ENCODE data around the gene IL17RB. TPM values are rescaled to one million over a fixed set of nuclear protein-coding genes. Genes with fewer than 3 reads are reported as not detected.

IL17RB gene
- polyA plus RNA-seq, 2 of the 4 experiments (the other 2 are of a cell fraction) = 1.9 to 2.2 TPM

GRCh38 chr3:53902067-53902466, 55.7 kb downstream of the IL17RB start:
- H3K4me1 ChIP-seq = no peaks in the 10 kb centered on the region
- no peak for DNase-seq (ENCODE audit: low read depth in 1 of 2, low spot score in 1 of 2)
- no peak for ATAC-seq

GRCh38 chr3:53902711-53903110, 56.3 kb downstream of the IL17RB start:
- no peak for TF ChIP-seq BHLHE40 (IDR thresholded peaks at IDR 0.05; ENCODE audit: low read depth, low read length)
- no peak for TF ChIP-seq FOSL2 (IDR thresholded peaks at IDR 0.05)
- TF ChIP-seq FOSL2 (CRISPR knock-in tag; IDR thresholded peaks at IDR 0.05) = no peak
- no peak for TF ChIP-seq RNF2 (IDR thresholded peaks at IDR 0.05; ENCODE audit: borderline replicate concordance, low read depth)
- no peak for TF ChIP-seq TP53 (CRISPR knock-in tag; IDR thresholded peaks at IDR 0.05)
- TF ChIP-seq PBX3 (IDR thresholded peaks at IDR 0.05) = no peak
- TF ChIP-seq BCL3 (IDR thresholded peaks at IDR 0.05) = no peak
- no peak for TF ChIP-seq TFCP2L1 (CRISPR knock-in tag; IDR thresholded peaks at IDR 0.05)
- no peak for TF ChIP-seq FOSB (CRISPR knock-in tag; IDR thresholded peaks at IDR 0.05)
- TF ChIP-seq ESRRA (IDR thresholded peaks at IDR 0.05; ENCODE audit: borderline replicate concordance, low read length) = no peak
- no peak for TF ChIP-seq CHD4 (IDR thresholded peaks at IDR 0.05; ENCODE audit: borderline replicate concordance)
- no peak for TF ChIP-seq ZFP36 (IDR thresholded peaks at IDR 0.05; ENCODE audit: borderline replicate concordance, partially characterized antibody)
- TF ChIP-seq USF2 (IDR thresholded peaks at IDR 0.05) = no peak
- TF ChIP-seq RFX5 (IDR thresholded peaks at IDR 0.05) = no peak
- TF ChIP-seq CTCF (IDR thresholded peaks at IDR 0.05) = no peak
- TF ChIP-seq CEBPB (IDR thresholded peaks at IDR 0.05) = no peak
- TF ChIP-seq MAZ (IDR thresholded peaks at IDR 0.05; ENCODE audit: borderline replicate concordance, low read depth, low read length) = no peak
- no peak for TF ChIP-seq HDAC2 (IDR thresholded peaks at IDR 0.05)
- no peak for TF ChIP-seq SREBF2 (IDR thresholded peaks at IDR 0.05)
- no peak for TF ChIP-seq RARB (CRISPR knock-in tag; IDR thresholded peaks at IDR 0.05)
- TF ChIP-seq MYC (IDR thresholded peaks at IDR 0.05; ENCODE audit: borderline replicate concordance, low read length) = no peak
- H3K9me3 ChIP-seq = no peaks in the 10 kb centered on the region
- DNase-seq (ENCODE audit: low read depth in 1 of 2, low spot score in 1 of 2) (no peak), ATAC-seq (no peak), FAIRE-seq (no peak)
- H3K4me2 ChIP-seq = no peak overlapping the region
- ChIA-PET POLR2A (no interaction called here), CTCF (no interaction called here)
- no peak overlapping the region for H3K4me3 ChIP-seq
- no peaks in the 10 kb centered on the region for H3K4me1 ChIP-seq
- WGBS (ENCODE audit: missing lambda C conversion rate) = 28% methylated on average over 5 of the region's 5 CpGs
- no peak overlapping the region for H3K27ac ChIP-seq

More at GRCh38 chr3:53902067-53902466, 55.7 kb downstream of the IL17RB start:
- POLR2A ChIA-PET = no interaction called here
- TF ChIP-seq NPAS2 (CRISPR knock-in tag; IDR thresholded peaks at IDR 0.05; ENCODE audit: borderline replicate concordance) = no peak
- no peak for TF ChIP-seq ATOH8 (CRISPR knock-in tag; IDR thresholded peaks at IDR 0.05; ENCODE audit: low read depth)
- no peak for TF ChIP-seq NFE2L2 (conservative IDR thresholded peaks at IDR 0.05; ENCODE audit: low read length)
- TF ChIP-seq BHLHE40 (IDR thresholded peaks at IDR 0.05; ENCODE audit: low read depth, low read length) = no peak
- TF ChIP-seq POLR2AphosphoS2 (conservative IDR thresholded peaks at IDR 0.05; ENCODE audit: low read length) = no peak
- TF ChIP-seq NR3C1 (IDR thresholded peaks at IDR 0.05) = no peak
- TF ChIP-seq EHF (CRISPR knock-in tag; IDR thresholded peaks at IDR 0.05) = no peak
- no peak for TF ChIP-seq E2F6 (IDR thresholded peaks at IDR 0.05; ENCODE audit: borderline replicate concordance, low read depth)
- no peak for TF ChIP-seq EP300 (IDR thresholded peaks at IDR 0.05)
- TF ChIP-seq MAX (IDR thresholded peaks at IDR 0.05) = no peak
- no peaks in the 10 kb centered on the region for H3K9me3 ChIP-seq
- H3K4me2 ChIP-seq = no peak overlapping the region
- no peak overlapping the region for H3K4me3 ChIP-seq
- WGBS (ENCODE audit: missing lambda C conversion rate) = 4% methylated on average over 1 of the region's 1 CpG
- CTCF ChIA-PET = no interaction called here
- no peak overlapping the region for H3K27ac ChIP-seq
- FAIRE-seq = no peak
